GM12875 (cell line): ENCODE measurements around the gene CENPB.

Experiments used
- H3K4me3 ChIP-seq: one replicate; pipeline ENCODE4 v1.5.1; 2011; ENCODE audit warnings: low read depth, low read length, control low read depth
- TF ChIP-seq, protein P1 (sequence below): IDR thresholded peaks from 2 replicates; pipeline ENCODE4 v1.5.1; 2011; ENCODE audit warnings: low read depth, mild to moderate bottlenecking, control low read depth, inconsistent platforms, low read length, moderate library complexity, borderline replicate concordance; ENCODE audit not compliant: insufficient read depth

Gene CENPB

DNA sequence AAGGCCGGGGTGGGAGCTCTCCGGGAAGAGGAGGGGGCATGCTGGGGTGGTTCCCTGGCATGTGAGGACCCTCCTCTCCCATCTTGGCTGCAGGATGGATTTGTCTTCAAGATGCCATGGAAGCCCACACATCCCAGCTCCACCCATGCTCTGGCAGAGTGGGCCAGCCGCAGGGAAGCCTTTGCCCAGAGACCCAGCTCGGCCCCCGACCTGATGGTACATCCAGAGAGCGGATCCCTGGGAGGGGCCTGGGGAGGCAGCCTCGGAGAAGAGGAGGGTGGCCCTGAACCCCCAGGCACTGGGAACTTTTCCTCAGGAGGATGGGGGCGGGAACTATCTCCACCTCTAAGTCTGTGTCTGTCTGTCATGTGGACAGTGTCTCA lies 14.3 kb upstream of the CENPB start:
- no peak overlapping the region for H3K4me3 ChIP-seq
- TF ChIP-seq, protein P1, sequence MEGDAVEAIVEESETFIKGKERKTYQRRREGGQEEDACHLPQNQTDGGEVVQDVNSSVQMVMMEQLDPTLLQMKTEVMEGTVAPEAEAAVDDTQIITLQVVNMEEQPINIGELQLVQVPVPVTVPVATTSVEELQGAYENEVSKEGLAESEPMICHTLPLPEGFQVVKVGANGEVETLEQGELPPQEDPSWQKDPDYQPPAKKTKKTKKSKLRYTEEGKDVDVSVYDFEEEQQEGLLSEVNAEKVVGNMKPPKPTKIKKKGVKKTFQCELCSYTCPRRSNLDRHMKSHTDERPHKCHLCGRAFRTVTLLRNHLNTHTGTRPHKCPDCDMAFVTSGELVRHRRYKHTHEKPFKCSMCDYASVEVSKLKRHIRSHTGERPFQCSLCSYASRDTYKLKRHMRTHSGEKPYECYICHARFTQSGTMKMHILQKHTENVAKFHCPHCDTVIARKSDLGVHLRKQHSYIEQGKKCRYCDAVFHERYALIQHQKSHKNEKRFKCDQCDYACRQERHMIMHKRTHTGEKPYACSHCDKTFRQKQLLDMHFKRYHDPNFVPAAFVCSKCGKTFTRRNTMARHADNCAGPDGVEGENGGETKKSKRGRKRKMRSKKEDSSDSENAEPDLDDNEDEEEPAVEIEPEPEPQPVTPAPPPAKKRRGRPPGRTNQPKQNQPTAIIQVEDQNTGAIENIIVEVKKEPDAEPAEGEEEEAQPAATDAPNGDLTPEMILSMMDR = no peak

DNA sequence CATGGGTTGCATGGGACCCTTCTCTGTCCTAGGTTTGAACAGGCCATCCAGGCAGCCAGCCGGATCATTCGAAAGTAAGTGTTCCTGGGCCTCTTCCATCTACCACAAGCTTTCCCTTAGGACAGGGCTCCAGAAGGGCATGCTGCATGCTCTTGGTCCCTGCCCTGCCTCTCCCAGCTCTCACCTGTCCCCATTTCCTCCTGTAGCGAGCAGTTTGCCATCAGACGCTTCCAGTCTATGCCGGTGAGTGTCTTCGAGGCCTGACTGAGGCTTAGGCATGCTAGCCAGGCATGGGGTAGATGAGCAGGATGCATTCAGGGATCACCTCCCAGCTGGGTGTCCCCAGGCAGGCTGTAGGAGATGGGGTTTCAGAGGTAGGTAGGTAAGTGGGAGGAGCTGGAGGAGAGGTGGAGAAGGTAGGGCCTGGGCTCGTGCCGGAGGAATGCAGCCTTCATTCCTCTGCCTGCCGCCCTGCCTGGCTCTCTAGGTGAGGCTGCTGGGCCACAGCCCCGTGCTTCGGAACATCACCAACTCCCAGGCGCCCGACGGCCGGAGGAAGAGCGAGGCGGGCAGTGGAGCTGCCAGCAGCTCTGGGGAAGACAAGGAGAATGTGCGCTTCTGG lies 13.8 kb upstream of the CENPB start:
- no peak overlapping the region for H3K4me3 ChIP-seq
- TF ChIP-seq, protein P1 = no peak

DNA sequence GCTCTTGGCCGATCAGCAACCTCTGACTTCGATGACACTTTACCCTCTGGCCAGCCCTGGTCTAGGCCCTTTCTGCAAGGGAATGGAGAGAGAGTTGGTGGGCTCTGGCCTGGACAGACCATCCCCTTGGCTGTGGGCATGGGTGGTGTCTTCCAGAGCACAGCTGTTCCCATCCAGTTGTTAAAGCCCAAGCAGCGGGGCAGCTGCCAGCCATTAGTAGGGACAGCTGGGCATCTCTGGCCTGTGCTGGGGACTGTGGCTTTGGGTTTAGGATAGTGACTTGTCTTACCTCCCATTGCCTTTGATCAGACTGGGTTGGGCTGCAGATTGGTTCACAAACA lies 12.3 kb upstream of the CENPB start:
- H3K4me3 ChIP-seq = no peak overlapping the region
- TF ChIP-seq, protein P1 = no peak

DNA sequence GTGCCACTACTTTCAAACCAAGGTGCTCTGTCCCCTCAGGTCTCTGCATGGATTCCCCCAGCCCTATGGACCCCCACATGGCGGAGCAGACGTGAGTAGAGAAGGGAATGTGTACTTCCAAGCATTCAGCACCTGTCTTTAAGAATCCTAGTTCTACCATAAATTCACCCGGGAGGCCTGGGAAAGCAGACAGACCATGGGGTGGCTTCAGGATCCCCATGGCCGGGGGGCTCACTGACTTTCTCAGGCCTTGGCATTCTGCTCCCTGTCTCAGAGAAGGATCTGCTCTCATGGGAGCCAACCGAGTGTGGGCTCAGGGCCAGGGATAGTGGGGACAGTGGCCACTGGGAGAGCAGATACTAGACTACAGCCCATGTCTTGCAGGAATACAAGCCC lies 11.8 kb upstream of the CENPB start:
- TF ChIP-seq, protein P1 = no peak
- H3K4me3 ChIP-seq = no peak overlapping the region

- peak overlapping the region; percentile 55 for H3K4me3 ChIP-seq
- TF ChIP-seq, protein P1 = no peak
These were observed 11.2 kb upstream of the CENPB start for GRCh38 chr20:3797592-3798372.

GRCh38 chr20:3797226-3797545 lies 10.6 kb upstream of the CENPB start:
- H3K4me3 ChIP-seq = peak overlapping the region; percentile 55
- TF ChIP-seq, protein P1 = no peak
